Heart left ventricle (tissue), 13 donors: ENCODE measurements around the gene RND2.
"Not testable (repeated sequence)": the region's sequence is repeated elsewhere in the genome, so short reads cannot be mapped to it uniquely, and the experiment has no call there.

Experiments used
- POLR2A ChIP-seq, 2 donors: fragments of 450-650 bp; IDR thresholded peaks; one replicate each; pipeline ENCODE4 v1.6.1; 2017; ENCODE audit warnings: antibody characterized with exemption in 2 of 2, mild to moderate bottlenecking in 2 of 2, moderate library complexity in 2 of 2
- TF ChIP-seq, protein P1 (sequence below), 12 donors: fragments of 200-600 bp; sonication (generic) in 4 of 12; IDR thresholded peaks; one replicate each; pipeline versions ENCODE4 v1.5.0 to v1.8.0; 2018 to 2022; ENCODE audit warnings: antibody characterized with exemption in 12 of 12, mild to moderate bottlenecking in 5 of 12
- donor health status: ischemic (EF 13 %, LVEDD 7.1; RV severe dilation, severe dysfunction).
- donor health status: DM: no; HTN: yes; CAD: no.
- donor health status: DM: no; HTN: no; CAD: no.
- donor health status: ischemic (EF 25% LVEDD 6.9; RV normal size, moderate dysfunction).
- donor health status: ischemic (EF 25% LVEDD 5.7; RV mildly dilated, moderate dysfunction).
- donor health status: ischemic (EF 35%, LVEDD 5.7; RV mildly dilated, moderate dysfunction).
- donor health status: nonischemic (EF 11% LVEDD 7.7; RV severe dilation, severe dysfunction).
- donor health status: DM: yes; HTN: yes; CAD: no.
- donor health status: PGD.
- donor health status: ischemic (EF 29% LVEDD 5.4; RV normal size, mild dysfunction).
- donor health status: nonischemic (EF 23%, LVEDD 6.1; RV moderate dilation, normal function).

DNA sequence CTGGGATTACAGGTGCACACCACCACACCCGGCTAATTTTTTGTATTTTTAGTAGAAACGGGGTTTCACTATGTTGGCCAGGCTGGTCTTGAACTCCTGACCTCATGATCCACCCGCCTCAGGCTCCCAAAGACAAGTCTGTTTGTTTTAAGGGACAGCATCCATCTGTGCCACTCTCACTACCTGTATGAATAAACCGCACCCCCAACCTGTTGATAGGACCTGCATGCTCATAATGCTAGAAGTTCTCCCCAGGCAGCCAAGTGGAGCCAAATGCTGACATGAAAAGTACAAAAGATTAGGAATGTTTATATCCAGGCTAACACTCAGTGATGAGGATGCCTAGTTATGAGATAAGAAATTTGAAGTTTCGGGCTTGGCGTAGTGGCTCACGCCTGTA lies 28.0 kb downstream of the RND2 start:
- TF ChIP-seq, protein P1, sequence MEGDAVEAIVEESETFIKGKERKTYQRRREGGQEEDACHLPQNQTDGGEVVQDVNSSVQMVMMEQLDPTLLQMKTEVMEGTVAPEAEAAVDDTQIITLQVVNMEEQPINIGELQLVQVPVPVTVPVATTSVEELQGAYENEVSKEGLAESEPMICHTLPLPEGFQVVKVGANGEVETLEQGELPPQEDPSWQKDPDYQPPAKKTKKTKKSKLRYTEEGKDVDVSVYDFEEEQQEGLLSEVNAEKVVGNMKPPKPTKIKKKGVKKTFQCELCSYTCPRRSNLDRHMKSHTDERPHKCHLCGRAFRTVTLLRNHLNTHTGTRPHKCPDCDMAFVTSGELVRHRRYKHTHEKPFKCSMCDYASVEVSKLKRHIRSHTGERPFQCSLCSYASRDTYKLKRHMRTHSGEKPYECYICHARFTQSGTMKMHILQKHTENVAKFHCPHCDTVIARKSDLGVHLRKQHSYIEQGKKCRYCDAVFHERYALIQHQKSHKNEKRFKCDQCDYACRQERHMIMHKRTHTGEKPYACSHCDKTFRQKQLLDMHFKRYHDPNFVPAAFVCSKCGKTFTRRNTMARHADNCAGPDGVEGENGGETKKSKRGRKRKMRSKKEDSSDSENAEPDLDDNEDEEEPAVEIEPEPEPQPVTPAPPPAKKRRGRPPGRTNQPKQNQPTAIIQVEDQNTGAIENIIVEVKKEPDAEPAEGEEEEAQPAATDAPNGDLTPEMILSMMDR (IDR thresholded peaks at IDR 0.05) = not testable (repeated sequence)
- TF ChIP-seq POLR2A (IDR thresholded peaks at IDR 0.05) = not testable (repeated sequence)
